Hematopoietic multipotent progenitor cell (in vitro differentiated cells): ENCODE measurements around the gene AARS1. TPM values are rescaled to one million over a fixed set of nuclear protein-coding genes. Genes with fewer than 3 reads are reported as not detected.
"Not testable (repeated sequence)": the region's sequence is repeated elsewhere in the genome, so short reads cannot be mapped to it uniquely, and the experiment has no call there.

Experiments used
- DNase-seq, 3 donors: peaks; one replicate each; pipeline ENCODE4 v3.0.0-alpha.2; 2011 to 2015; ENCODE audit warnings: low read depth in 2 of 3, low spot score in 2 of 3
- total RNA-seq: library from RNA; depleted of rRNA; stranded (reverse); fragments of >200 nt; gene quantifications from one replicate; pipeline ENCODE4 v1.2.3, GENCODE V29; 2012

The AARS1 gene
- total RNA-seq, 1 donor = 39.3 TPM

GRCh38 chr16:70276392-70276791 is 12.9 kb downstream of the AARS1 start:
- DNase-seq = no peak

GRCh38 chr16:70271696-70272095 is 17.6 kb downstream of the AARS1 start:
- DNase-seq = no peak

GRCh38 chr16:70270176-70270575 is 19.1 kb downstream of the AARS1 start:
- no peak for DNase-seq

- no peak for DNase-seq
Measured at GRCh38 chr16:70269471-70269870, 19.8 kb downstream of the AARS1 start.

GRCh38 chr16:70267922-70268321 is 21.4 kb downstream of the AARS1 start:
- DNase-seq = not testable (repeated sequence)

- peak in 1 of 3 donors; percentile 60 for DNase-seq
Measured at GRCh38 chr16:70267516-70267915, 21.8 kb downstream of the AARS1 start.

- DNase-seq = not testable (repeated sequence)
Measured at GRCh38 chr16:70259903-70260302, 29.4 kb downstream of the AARS1 start.

GRCh38 chr16:70258946-70259345 is 30.4 kb downstream of the AARS1 start:
- no peak for DNase-seq

- DNase-seq = no peak
Measured at GRCh38 chr16:70258065-70258464, 31.2 kb downstream of the AARS1 start.

GRCh38 chr16:70257391-70257790 is 31.9 kb downstream of the AARS1 start:
- DNase-seq = no peak

GRCh38 chr16:70255574-70255973 is 33.7 kb downstream of the AARS1 start:
- DNase-seq = no peak

- DNase-seq = no peak
Measured at GRCh38 chr16:70254965-70255286, 34.4 kb downstream of the AARS1 start.

- DNase-seq = no peak
Measured at GRCh38 chr16:70254180-70254964, 34.9 kb downstream of the AARS1 start.

- DNase-seq = peak in 2 of 3 donors; percentile 36 to 37
Measured at GRCh38 chr16:70253291-70254106, 35.8 kb downstream of the AARS1 start.

- peak in 1 of 3 donors; percentile 23 for DNase-seq
Measured at GRCh38 chr16:70252355-70252988, 36.8 kb downstream of the AARS1 start.

- DNase-seq = peak; percentile 89 to 96 (median 94)
Measured at GRCh38 chr16:70251629-70252354, 37.5 kb downstream of the AARS1 start, which contains the start of gene EXOSC6. TSS of gene EXOSC6 (minus strand) at chr16:70251940. CDS start at chr16:70251900, 40 bp downstream.

- DNase-seq = peak in 2 of 3 donors; percentile 56 to 59
Measured at GRCh38 chr16:70250748-70251628, 38.3 kb downstream of the AARS1 start.

- not testable (repeated sequence) for DNase-seq
Measured at GRCh38 chr16:70249697-70250096, 39.6 kb downstream of the AARS1 start.

GRCh38 chr16:70238773-70239172 is 50.5 kb downstream of the AARS1 start:
- not testable (repeated sequence) for DNase-seq

- not testable (repeated sequence) for DNase-seq
Measured at GRCh38 chr16:70231831-70232230, 57.5 kb downstream of the AARS1 start.
